H1 (cell line): ENCODE data around the gene ZNF414. TPM values are rescaled to one million over a fixed set of nuclear protein-coding genes. Genes with fewer than 3 reads are reported as not detected.

Experiments
- EZH2 ChIP-seq: fragments of 200-600 bp; sonication (generic); IDR thresholded peaks from 2 replicates; pipeline ENCODE4 v1.7.1; 2012; ENCODE audit warnings: low read depth, mild to moderate bottlenecking, moderate library complexity, low read length, inconsistent platforms; ENCODE audit not compliant: severe bottlenecking
- FOSL1 ChIP-seq: IDR thresholded peaks from 2 replicates; pipeline ENCODE4 v1.6.1; 2011; ENCODE audit warnings: mild to moderate bottlenecking, low read depth, low read length, moderate library complexity; ENCODE audit not compliant: insufficient read depth
- NANOG ChIP-seq: IDR thresholded peaks from 2 replicates; pipeline ENCODE4 v1.6.1; 2011; ENCODE audit warnings: low read length, low read depth, mild to moderate bottlenecking, inconsistent platforms; ENCODE audit not compliant: insufficient read depth, poor library complexity, severe bottlenecking
- RNF2 ChIP-seq: fragments of 200-900, 300-1000 bp; sonication (generic); IDR thresholded peaks from 2 replicates; pipeline ENCODE4 v1.7.1; 2016; ENCODE audit warnings: borderline replicate concordance, low read depth, mild to moderate bottlenecking, antibody characterized with exemption, low read length; ENCODE audit not compliant: poor library complexity, severe bottlenecking; ENCODE audit errors: missing control alignments
- SP1 ChIP-seq: IDR thresholded peaks from 2 replicates; pipeline ENCODE4 v1.6.1; 2011; ENCODE audit warnings: low read depth, low read length
- polyA plus RNA-seq, 7 experiments: library from polyadenylated mRNA; depleted of rRNA in 3 of 7; stranded (reverse) in 5 of 7; unstranded in 2 of 7; fragments of >200 nt in 5 of 7; fragments of 200-250 nt in 2 of 7; gene quantifications; 1 replicate in 5 of 7; 2 replicates in 1 of 7; 4 replicates in 1 of 7; pipeline versions ENCODE4 v1.2.1 to v1.2.3, GENCODE V29; 2011 to 2013; ENCODE audit warnings: missing spikeins in 2 of 7, mixed read lengths in 2 of 7
- total RNA-seq: library from RNA; stranded (reverse); fragmentation: NEBNext Ultra II Directional; extraction: Animal tissue kit (Norgen Biotek cat#: 25700); gene quantifications from 2 replicates; pipeline ENCODE4 v1.2.1, GENCODE V29; 2021

The ZNF414 gene
- total and polyA plus RNA-seq, 2 of the 8 experiments (the other 6 are each of a cell fraction or from before 2014, with no cell fraction given) = 9.7 to 26.8 TPM

- TF ChIP-seq NANOG (no peak), FOSL1 (no peak), EZH2 (no peak), RNF2 (no peak), SP1 (no peak)
- TF ChIP-seq, all 59 proteins: peak for 0
These were observed 22.3 kb upstream of the ZNF414 start (continued) for GRCh38 chr19:8536282-8536681.
